HEK293T (cell line): ENCODE results near the gene FGD2.

ENCODE experiments used
- BHLHE40 ChIP-seq: fragments of 450-650 bp; IDR thresholded peaks from 2 replicates; pipeline ENCODE4 v1.6.1; 2016; ENCODE audit warnings: mild to moderate bottlenecking, moderate library complexity, borderline replicate concordance
- FOXA1 ChIP-seq: fragments of 450-650 bp; IDR thresholded peaks from 2 replicates; pipeline ENCODE4 v1.6.1; 2016; ENCODE audit warnings: mild to moderate bottlenecking
- HDGF ChIP-seq: fragments of 450-650 bp; IDR thresholded peaks from 2 replicates; pipeline ENCODE4 v1.6.1; 2017; ENCODE audit warnings: antibody characterized with exemption, borderline replicate concordance
- SP1 ChIP-seq: fragments of 450-650 bp; IDR thresholded peaks from 2 replicates; pipeline ENCODE4 v1.6.1; 2017

GRCh38 chr6:36980129-36980528 lies 25.3 kb upstream of the FGD2 start:
- TF ChIP-seq FOXA1 (no peak), BHLHE40 (no peak), HDGF (no peak), SP1 (no peak)
